Measurements from ENCODE around the gene NOTUM. TPM values are rescaled to one million over a fixed set of nuclear protein-coding genes. Genes with fewer than 3 reads are reported as not detected.
A peak's percentile ranks its signal among the peaks of the same experiment; 100 is the strongest.

Gene NOTUM
- total RNA-seq, 8 experiments from 2014 or later, result 0.08 to 1.3 (median 0.40) TPM; not detected in 2

- in situ Hi-C loops (cut with MboI; ENCODE audit: low pct_unique_long_range_greater_than_20kb in 2 of 9, low sequenced_read_pairs in 9 of 9, unreplicated experiment in 9 of 9), result no loop called here
- H3K4me3 ChIP-seq, result no peak overlapping the region
- WGBS, 10 experiments, result 25 to 100% (median 85%) methylated on average over 1 to 10 of the region's 32 CpGs
- H3K4me1 ChIP-seq (replicated peaks in 1 of 2), result peaks cover 13 to 17% of the 10 kb centered on the region in 2 donors
- no peak overlapping the region for H3K27ac ChIP-seq
- ATAC-seq (replicated peaks in 6 of 8), result peak in 2 of 8 experiments; percentile 5 to 24
Observed at GRCh38 chr17:81912441-81913309, 48.3 kb downstream of the NOTUM start.

GRCh38 chr17:81911969-81912368 lies 49.0 kb downstream of the NOTUM start:
- in situ Hi-C loops (cut with MboI; ENCODE audit: low pct_unique_long_range_greater_than_20kb in 2 of 9, low sequenced_read_pairs in 9 of 9, unreplicated experiment in 9 of 9), result no loop called here
- no peak for ATAC-seq (replicated peaks in 6 of 8)
- Histone ChIP-seq H3K4me3 (no peak overlapping the region), H3K27ac (no peak overlapping the region), H3K4me1 (replicated peaks in 1 of 2) (peaks cover 10 to 14% of the 10 kb centered on the region in 2 donors)
- 64 to 100% (median 89%) methylated on average over 2 to 14 of the region's 19 CpGs; no CpG with 5 or more reads in 4 of the 10 experiments for WGBS, 10 experiments

GRCh38 chr17:81911277-81911961 lies 49.6 kb downstream of the NOTUM start, which contains the start of gene PCYT2:
TSS of gene PCYT2 (minus strand) at chr17:81911399. CDS start at chr17:81911355, 44 bp downstream.
- peak; percentile 75 to 93 (median 88) for ATAC-seq (replicated peaks in 6 of 8)
- Histone ChIP-seq H3K4me1 (replicated peaks in 1 of 2) (peaks cover 6 to 9% of the 10 kb centered on the region in 2 donors), H3K27ac (peak within 1 kb of the TSS in 1 of 2 donors; percentile 58), H3K4me3 (peak within 1 kb of the TSS; percentile 63 to 88 (median 72))
- in situ Hi-C loops (cut with MboI; ENCODE audit: low pct_unique_long_range_greater_than_20kb in 2 of 9, low sequenced_read_pairs in 9 of 9, unreplicated experiment in 9 of 9), result no loop called here
- WGBS, 10 experiments, result 13 to 25% (median 15%) methylated on average over 3 to 10 of the region's 84 CpGs; no CpG with 5 or more reads in 7 of the 10 experiments

GRCh38 chr17:81910840-81911276 lies 50.1 kb downstream of the NOTUM start:
- 2% methylated on average over 7 of the region's 55 CpGs; no CpG with 5 or more reads in 9 of the 10 experiments for WGBS, 10 experiments
- peak overlapping the region in 1 of 2 donors; percentile 58 for H3K27ac ChIP-seq

GRCh38 chr17:81909966-81910839 lies 50.8 kb downstream of the NOTUM start:
- ATAC-seq (replicated peaks in 6 of 8), result peak in 3 of 8 experiments; percentile 2 to 7 (median 3)
- H3K4me1 ChIP-seq (replicated peaks in 1 of 2), result peaks cover 6 to 8% of the 10 kb centered on the region in 2 donors
- WGBS, 10 experiments, result 22 to 100% (median 47%) methylated on average over 1 to 15 of the region's 23 CpGs; no CpG with 5 or more reads in 3 of the 10 experiments

More at GRCh38 chr17:81910840-81911276, 50.1 kb downstream of the NOTUM start:
- ATAC-seq (replicated peaks in 6 of 8), result peak; percentile 30 to 50 (median 48)
- Histone ChIP-seq H3K4me1 (replicated peaks in 1 of 2) (peaks cover 6 to 8% of the 10 kb centered on the region in 2 donors), H3K4me3 (peak overlapping the region; percentile 63 to 88 (median 72))
- in situ Hi-C loops (cut with MboI; ENCODE audit: low pct_unique_long_range_greater_than_20kb in 2 of 9, low sequenced_read_pairs in 9 of 9, unreplicated experiment in 9 of 9), result no loop called here

GRCh38 chr17:81909231-81909630 lies 51.8 kb downstream of the NOTUM start:
- H3K4me3 ChIP-seq, result no peak overlapping the region
- H3K27ac ChIP-seq, result no peak overlapping the region
- no peak for ATAC-seq (replicated peaks in 6 of 8)
- peaks cover 6 to 8% of the 10 kb centered on the region in 2 donors for H3K4me1 ChIP-seq (replicated peaks in 1 of 2)
- in situ Hi-C loops (cut with MboI; ENCODE audit: low pct_unique_long_range_greater_than_20kb in 2 of 9, low sequenced_read_pairs in 9 of 9, unreplicated experiment in 9 of 9), result no loop called here
- WGBS, 10 experiments, result 80 to 100% (median 97%) methylated on average over 1 to 9 of the region's 12 CpGs; no CpG with 5 or more reads in 7 of the 10 experiments

More at GRCh38 chr17:81909966-81910839, 50.8 kb downstream of the NOTUM start:
- Histone ChIP-seq H3K27ac (no peak overlapping the region), H3K4me3 (peak overlapping the region; percentile 63 to 88 (median 72))
- in situ Hi-C loops (cut with MboI; ENCODE audit: low pct_unique_long_range_greater_than_20kb in 2 of 9, low sequenced_read_pairs in 9 of 9, unreplicated experiment in 9 of 9), result no loop called here

GRCh38 chr17:81908793-81909192 lies 52.2 kb downstream of the NOTUM start:
- Histone ChIP-seq H3K27ac (no peak overlapping the region), H3K4me3 (no peak overlapping the region), H3K4me1 (replicated peaks in 1 of 2) (peaks cover 6 to 8% of the 10 kb centered on the region in 2 donors)
- in situ Hi-C loops (cut with MboI; ENCODE audit: low pct_unique_long_range_greater_than_20kb in 2 of 9, low sequenced_read_pairs in 9 of 9, unreplicated experiment in 9 of 9), result no loop called here
- no peak for ATAC-seq (replicated peaks in 6 of 8)
- WGBS, 10 experiments, result no CpG with 5 or more reads among the region's 11 CpGs

GRCh38 chr17:81907219-81908145 lies 53.5 kb downstream of the NOTUM start:
- WGBS, 10 experiments, result 80 to 100% (median 94%) methylated on average over 1 to 2 of the region's 26 CpGs; no CpG with 5 or more reads in 6 of the 10 experiments
- no peak overlapping the region for H3K27ac ChIP-seq
- H3K4me3 ChIP-seq, result no peak overlapping the region
- in situ Hi-C loops (cut with MboI; ENCODE audit: low pct_unique_long_range_greater_than_20kb in 2 of 9, low sequenced_read_pairs in 9 of 9, unreplicated experiment in 9 of 9), result no loop called here
- H3K4me1 ChIP-seq (replicated peaks in 1 of 2), result peaks cover 6 to 8% of the 10 kb centered on the region in 2 donors
- ATAC-seq (replicated peaks in 6 of 8), result no peak

- Histone ChIP-seq H3K27ac (no peak overlapping the region), H3K4me1 (replicated peaks in 1 of 2) (peaks cover 8 to 12% of the 10 kb centered on the region in 2 donors), H3K4me3 (no peak overlapping the region)
- in situ Hi-C loops (cut with MboI; ENCODE audit: low pct_unique_long_range_greater_than_20kb in 2 of 9, low sequenced_read_pairs in 9 of 9, unreplicated experiment in 9 of 9), result no loop called here
- WGBS, 10 experiments, result 93% methylated on average over 2 of the region's 15 CpGs; no CpG with 5 or more reads in 9 of the 10 experiments
- no peak for ATAC-seq (replicated peaks in 6 of 8)
Observed at GRCh38 chr17:81906476-81907218, 54.3 kb downstream of the NOTUM start.

- in situ Hi-C loops (cut with MboI; ENCODE audit: low pct_unique_long_range_greater_than_20kb in 2 of 9, low sequenced_read_pairs in 9 of 9, unreplicated experiment in 9 of 9), result no loop called here
- WGBS, 10 experiments, result 82 to 100% methylated on average over 1 to 2 of the region's 10 CpGs; no CpG with 5 or more reads in 8 of the 10 experiments
- no peak for ATAC-seq (replicated peaks in 6 of 8)
- Histone ChIP-seq H3K4me3 (no peak overlapping the region), H3K27ac (no peak overlapping the region), H3K4me1 (replicated peaks in 1 of 2) (peaks cover 10 to 13% of the 10 kb centered on the region in 2 donors)
Observed at GRCh38 chr17:81905993-81906392, 55.0 kb downstream of the NOTUM start.

GRCh38 chr17:81905424-81905875 lies 55.5 kb downstream of the NOTUM start:
- no peak overlapping the region for H3K27ac ChIP-seq
- H3K4me3 ChIP-seq, result no peak overlapping the region
- H3K4me1 ChIP-seq (replicated peaks in 1 of 2), result peaks cover 10 to 12% of the 10 kb centered on the region in 2 donors
- no peak for ATAC-seq (replicated peaks in 6 of 8)
- in situ Hi-C loops (cut with MboI; ENCODE audit: low pct_unique_long_range_greater_than_20kb in 2 of 9, low sequenced_read_pairs in 9 of 9, unreplicated experiment in 9 of 9), result no loop called here
- 80 to 100% (median 88%) methylated on average over 2 to 12 of the region's 16 CpGs; no CpG with 5 or more reads in 7 of the 10 experiments for WGBS, 10 experiments
